D721Med (cell line): ENCODE data around the gene SHISA5.

Experiments used
- DNase-seq: peaks from one replicate; pipeline ENCODE4 v3.0.0; 2011; ENCODE audit warnings: low spot score; ENCODE audit not compliant: insufficient read length
- FAIRE-seq: peaks from 2 replicates; lab custom pipeline; 2011; peaks lifted over from hg19 to GRCh38; lab: Jason Lieb, UNC
- CTCF ChIP-seq: IDR thresholded peaks from 2 replicates; pipeline ENCODE4 v1.5.1; 2012; ENCODE audit warnings: mild to moderate bottlenecking, control low read depth; ENCODE audit not compliant: insufficient read depth; ENCODE audit errors: missing control alignments

The SHISA5 gene

GRCh38 chr3:48470286-48470685 is 33.7 kb downstream of the SHISA5 start:
- no peak for TF ChIP-seq CTCF
- no peak for FAIRE-seq
- DNase-seq = no peak

GRCh38 chr3:48469046-48469915 is 34.7 kb downstream of the SHISA5 start:
- no peak for TF ChIP-seq CTCF
- FAIRE-seq (no peak), DNase-seq (no peak)

GRCh38 chr3:48468329-48468731 is 35.6 kb downstream of the SHISA5 start:
- DNase-seq (no peak), FAIRE-seq (no peak)
- TF ChIP-seq CTCF = no peak

- TF ChIP-seq CTCF = no peak
- FAIRE-seq (no peak), DNase-seq (no peak)
These were observed 36.3 kb downstream of the SHISA5 start for GRCh38 chr3:48467473-48468267.

- no peak for TF ChIP-seq CTCF
- DNase-seq = no peak
- FAIRE-seq = no peak
These were observed 36.9 kb downstream of the SHISA5 start for GRCh38 chr3:48467110-48467454.

GRCh38 chr3:48466386-48467109 is 37.4 kb downstream of the SHISA5 start:
- TF ChIP-seq CTCF = no peak
- no peak for DNase-seq
- no peak for FAIRE-seq
